Mucosa of stomach (tissue), 1 donor: ENCODE results near the gene PTPN14.

Experiments
- H3K27me3 ChIP-seq: one replicate; pipeline ENCODE4 v1.7.0; 2013; ENCODE audit warnings: mild to moderate bottlenecking, low read length; ENCODE audit not compliant: control insufficient read depth, insufficient read depth
- H3K36me3 ChIP-seq: one replicate; pipeline ENCODE4 v1.7.0; 2013; ENCODE audit warnings: low read length; ENCODE audit not compliant: control insufficient read depth, insufficient read depth
- H3K4me1 ChIP-seq: one replicate; pipeline ENCODE4 v1.7.0; 2013; ENCODE audit warnings: mild to moderate bottlenecking, low read length; ENCODE audit not compliant: control insufficient read depth, insufficient read depth
- H3K4me3 ChIP-seq: one replicate; pipeline ENCODE4 v1.7.0; 2013; ENCODE audit warnings: low read length
- H3K9ac ChIP-seq: one replicate; pipeline ENCODE4 v1.7.0; 2013; ENCODE audit warnings: mild to moderate bottlenecking, low read length, moderate library complexity
- H3K9me3 ChIP-seq: one replicate; pipeline ENCODE4 v1.7.0; 2013; ENCODE audit warnings: mild to moderate bottlenecking, low read length, moderate library complexity; ENCODE audit not compliant: control insufficient read depth
- donor health status: Pancreatic carcinoma.

The PTPN14 gene

DNA sequence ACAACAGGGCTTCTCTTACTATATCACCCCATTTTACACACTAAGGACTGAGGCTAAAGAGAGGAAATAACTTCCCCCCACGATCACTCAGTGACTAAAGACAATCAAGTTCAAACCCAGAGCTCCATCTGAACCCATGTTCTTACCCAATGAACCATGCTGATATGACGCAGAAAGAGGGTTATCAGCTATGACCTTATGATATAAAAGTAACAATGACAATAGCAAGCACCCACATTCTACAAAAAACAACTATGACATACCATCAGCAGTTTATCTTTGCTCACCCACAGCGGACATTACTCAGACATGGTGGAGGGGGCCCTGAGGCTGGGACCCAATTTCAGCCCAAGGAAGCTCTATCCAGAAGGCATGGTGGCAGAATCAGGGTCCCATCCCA is 75.7 kb downstream of the PTPN14 start:
- Histone ChIP-seq H3K4me1 (peaks cover 40% of the 10 kb centered on the region), H3K4me3 (no peak overlapping the region), H3K9me3 (no peaks in the 10 kb centered on the region), H3K36me3 (no peaks in the 10 kb centered on the region), H3K27me3 (no peaks in the 10 kb centered on the region), H3K9ac (no peak overlapping the region)

DNA sequence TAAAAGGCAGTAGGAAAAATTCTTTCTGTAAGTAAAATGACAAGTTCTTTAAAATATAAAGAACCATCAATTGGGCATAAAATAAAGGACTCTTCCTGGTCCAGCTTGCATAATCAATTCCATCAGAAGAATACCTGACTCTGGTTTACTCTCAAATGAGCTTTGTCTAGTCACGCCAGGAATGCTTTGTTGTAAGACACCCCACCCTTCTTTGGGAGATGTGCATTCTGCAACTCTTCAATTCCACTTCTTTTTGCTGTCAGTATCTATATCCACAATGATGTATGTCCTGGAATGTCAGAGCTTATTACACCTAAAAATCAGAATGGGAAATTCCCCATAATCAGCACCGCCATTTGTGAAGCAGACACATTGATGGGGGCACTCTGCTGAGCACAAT is 76.1 kb downstream of the PTPN14 start:
- no peaks in the 10 kb centered on the region for H3K36me3 ChIP-seq

DNA sequence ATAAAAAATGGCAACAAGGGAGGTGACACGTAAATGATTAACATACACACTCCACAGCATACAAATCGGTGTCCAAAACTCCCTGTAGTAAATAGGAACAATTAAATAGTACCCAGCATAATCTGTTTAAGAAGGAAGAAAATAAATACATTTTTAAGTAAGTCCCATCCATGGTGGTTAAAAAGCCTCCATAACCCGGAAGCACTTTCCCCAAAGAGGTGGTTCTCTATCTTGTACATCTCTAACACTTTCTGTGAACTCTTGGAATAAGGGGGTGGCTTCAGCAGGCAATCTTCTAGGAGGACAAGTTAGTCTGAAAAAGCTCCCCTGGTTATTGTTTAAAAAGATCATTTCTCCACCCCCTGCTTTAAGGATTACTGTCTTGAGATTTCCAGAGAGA is 76.9 kb downstream of the PTPN14 start:
- H3K36me3 ChIP-seq = no peaks in the 10 kb centered on the region
- no peaks in the 10 kb centered on the region for H3K27me3 ChIP-seq
- H3K9ac ChIP-seq = no peak overlapping the region
- no peak overlapping the region for H3K4me3 ChIP-seq
- peaks cover 40% of the 10 kb centered on the region for H3K4me1 ChIP-seq
- H3K9me3 ChIP-seq = no peaks in the 10 kb centered on the region

More for the DNA sequence above, 76.1 kb downstream of the PTPN14 start:
- no peaks in the 10 kb centered on the region for H3K9me3 ChIP-seq
- no peak overlapping the region for H3K9ac ChIP-seq
- peaks cover 40% of the 10 kb centered on the region for H3K4me1 ChIP-seq
- H3K27me3 ChIP-seq = no peaks in the 10 kb centered on the region
- no peak overlapping the region for H3K4me3 ChIP-seq

DNA sequence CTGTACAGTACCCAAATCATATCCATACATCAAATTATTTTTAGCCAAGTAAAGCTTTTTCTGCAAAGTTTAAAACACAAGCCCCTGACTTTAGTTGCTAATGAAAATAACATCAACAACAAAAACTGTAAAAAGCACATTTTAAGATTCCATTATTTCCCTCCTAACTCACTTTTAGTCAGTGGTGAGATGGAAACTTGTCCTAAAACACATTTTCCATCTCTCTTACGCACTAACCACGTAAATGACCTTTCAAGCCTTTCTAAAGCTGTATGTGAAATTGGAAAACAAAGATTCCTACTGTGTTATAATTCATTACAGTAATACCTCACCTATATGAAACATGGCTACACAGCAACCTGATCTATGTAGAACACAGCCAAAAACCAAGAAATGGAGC is 77.5 kb downstream of the PTPN14 start:
- no peak overlapping the region for H3K4me3 ChIP-seq
- H3K4me1 ChIP-seq = peaks cover 40% of the 10 kb centered on the region
- no peaks in the 10 kb centered on the region for H3K36me3 ChIP-seq
- no peaks in the 10 kb centered on the region for H3K27me3 ChIP-seq
- no peak overlapping the region for H3K9ac ChIP-seq
- H3K9me3 ChIP-seq = no peaks in the 10 kb centered on the region

DNA sequence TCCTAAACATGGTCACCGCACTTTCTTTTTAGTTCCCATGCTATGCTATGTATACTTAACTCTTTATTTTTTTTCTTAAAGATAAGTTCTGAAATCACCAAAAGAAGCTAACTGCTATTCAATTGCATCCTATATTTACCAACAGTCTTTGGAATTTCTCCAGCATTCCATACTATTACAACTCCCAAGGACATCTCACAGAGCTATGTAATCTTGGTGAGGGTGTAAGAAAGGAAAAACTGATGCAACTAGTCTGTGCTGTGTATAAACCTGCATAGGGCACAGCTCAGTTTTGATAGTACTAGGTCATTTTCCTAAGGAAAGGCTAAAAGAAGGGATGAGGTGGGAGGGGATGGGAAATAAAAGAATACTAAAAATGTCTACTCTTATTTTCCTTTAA is 78.0 kb downstream of the PTPN14 start:
- H3K4me1 ChIP-seq = peaks cover 40% of the 10 kb centered on the region
- H3K9ac ChIP-seq = no peak overlapping the region
- no peak overlapping the region for H3K4me3 ChIP-seq
- H3K9me3 ChIP-seq = no peaks in the 10 kb centered on the region
- no peaks in the 10 kb centered on the region for H3K36me3 ChIP-seq
- H3K27me3 ChIP-seq = no peaks in the 10 kb centered on the region

DNA sequence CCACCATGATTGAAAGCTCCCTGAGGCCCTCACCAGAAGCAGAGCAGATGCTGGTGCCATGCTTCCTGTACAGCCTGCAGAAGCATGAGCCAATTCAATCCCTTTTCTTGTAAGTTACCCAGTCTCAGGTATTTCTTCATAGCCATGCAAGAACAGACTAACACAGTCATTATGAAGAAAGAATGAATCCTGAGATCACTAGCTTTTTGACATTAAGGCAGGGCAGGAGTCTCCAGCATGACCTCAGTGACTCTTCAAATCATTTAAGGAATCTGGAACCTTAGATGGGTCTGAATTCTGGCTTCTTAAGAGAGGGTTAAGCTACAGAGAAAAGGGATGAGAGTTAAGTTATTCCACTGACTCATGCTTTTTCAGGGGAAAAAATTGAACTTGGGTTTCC is 79.0 kb downstream of the PTPN14 start:
- Histone ChIP-seq H3K4me1 (peaks cover 38% of the 10 kb centered on the region), H3K4me3 (no peak overlapping the region), H3K36me3 (no peaks in the 10 kb centered on the region), H3K9me3 (no peaks in the 10 kb centered on the region), H3K27me3 (no peaks in the 10 kb centered on the region), H3K9ac (no peak overlapping the region)

DNA sequence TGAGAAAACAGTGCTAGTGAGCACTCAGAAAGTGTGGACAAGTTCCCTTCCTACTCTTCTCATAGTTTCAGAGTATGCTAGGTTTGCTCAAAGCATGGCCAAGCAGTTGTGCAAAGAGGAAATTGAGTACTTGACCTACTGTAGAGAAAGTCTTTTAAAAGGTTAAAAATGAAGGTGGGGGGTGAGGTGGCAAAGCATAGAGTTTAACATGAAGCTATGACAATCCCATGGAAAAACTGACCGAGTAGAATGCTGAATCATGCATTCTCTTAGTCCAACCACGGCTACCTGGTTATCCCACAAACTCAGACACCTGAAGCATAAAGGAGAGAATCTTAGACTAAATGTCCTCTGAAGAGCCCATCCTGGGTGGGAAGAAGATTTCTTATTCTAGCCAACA is 79.9 kb downstream of the PTPN14 start:
- Histone ChIP-seq H3K9ac (no peak overlapping the region), H3K4me1 (peaks cover 29% of the 10 kb centered on the region), H3K27me3 (no peaks in the 10 kb centered on the region), H3K9me3 (no peaks in the 10 kb centered on the region), H3K4me3 (no peak overlapping the region), H3K36me3 (no peaks in the 10 kb centered on the region)

DNA sequence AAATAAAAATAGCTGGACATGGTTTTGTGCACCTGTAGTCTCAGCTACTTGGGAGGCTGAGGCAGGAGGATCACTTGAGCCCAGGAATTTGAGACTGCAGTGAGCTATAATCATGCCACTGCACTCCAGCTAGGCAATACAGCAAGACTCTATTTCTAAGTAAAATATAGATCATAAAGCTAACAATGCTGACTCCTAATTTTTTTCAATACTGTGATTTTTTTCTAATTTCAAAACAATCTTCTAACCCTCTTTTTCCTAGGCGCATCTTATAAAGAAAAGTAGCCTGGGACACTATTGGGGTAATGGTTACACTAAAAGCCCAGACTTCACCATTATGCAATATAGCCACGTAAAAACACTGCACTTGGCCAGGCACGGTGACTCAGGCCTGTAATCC is 81.3 kb downstream of the PTPN14 start:
- Histone ChIP-seq H3K36me3 (no peaks in the 10 kb centered on the region), H3K9ac (no peak overlapping the region), H3K4me3 (no peak overlapping the region), H3K4me1 (peaks cover 19% of the 10 kb centered on the region), H3K27me3 (no peaks in the 10 kb centered on the region), H3K9me3 (no peaks in the 10 kb centered on the region)

DNA sequence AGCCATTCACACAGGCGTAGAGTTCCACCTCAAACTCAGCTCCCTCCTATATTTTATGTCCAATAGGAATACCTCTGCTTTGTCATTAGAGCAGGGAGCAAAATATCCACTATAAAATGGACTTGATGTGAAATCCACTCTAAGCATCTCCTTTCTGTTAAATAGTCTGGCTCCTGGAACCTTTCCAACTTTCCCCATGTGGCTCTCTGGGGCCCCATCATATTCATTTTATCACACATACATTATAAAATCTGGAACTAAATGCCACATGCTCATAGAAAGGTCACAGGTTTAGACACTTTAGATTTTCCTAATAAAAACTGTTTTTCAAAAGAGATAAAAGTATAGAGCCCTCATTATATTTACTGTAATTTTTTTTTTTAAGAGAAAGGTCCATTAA is 82.1 kb downstream of the PTPN14 start:
- H3K36me3 ChIP-seq = no peaks in the 10 kb centered on the region
- H3K4me1 ChIP-seq = peaks cover 15% of the 10 kb centered on the region
- H3K4me3 ChIP-seq = no peak overlapping the region
- no peaks in the 10 kb centered on the region for H3K27me3 ChIP-seq
- H3K9ac ChIP-seq = no peak overlapping the region
- no peaks in the 10 kb centered on the region for H3K9me3 ChIP-seq

DNA sequence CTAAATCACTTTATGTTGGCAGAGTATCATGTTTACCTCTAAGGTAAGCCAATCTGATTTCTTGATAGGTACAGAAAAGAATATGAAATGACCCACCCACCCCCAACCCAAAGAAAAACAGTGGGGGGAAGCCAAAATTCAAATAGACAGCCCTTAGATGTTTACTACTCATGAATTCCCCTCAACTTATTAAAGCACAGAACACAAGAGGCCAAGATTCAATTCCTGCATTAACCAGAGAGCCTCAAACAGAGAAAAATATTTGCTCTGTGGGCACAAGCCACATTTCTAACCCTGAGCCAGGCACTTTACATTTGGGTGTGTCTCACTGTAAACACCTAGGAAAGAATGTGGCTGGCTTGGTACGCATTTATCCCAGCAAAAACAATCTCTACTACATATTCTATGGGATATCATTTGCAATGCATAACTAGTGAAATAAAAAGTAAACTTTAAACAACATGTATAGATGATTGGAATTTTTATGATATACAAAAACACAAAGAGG is 84.3 kb downstream of the PTPN14 start:
- Histone ChIP-seq H3K9me3 (no peaks in the 10 kb centered on the region), H3K4me3 (no peak overlapping the region), H3K4me1 (peaks cover under 1% of the 10 kb centered on the region), H3K36me3 (no peaks in the 10 kb centered on the region), H3K9ac (no peak overlapping the region), H3K27me3 (no peaks in the 10 kb centered on the region)

DNA sequence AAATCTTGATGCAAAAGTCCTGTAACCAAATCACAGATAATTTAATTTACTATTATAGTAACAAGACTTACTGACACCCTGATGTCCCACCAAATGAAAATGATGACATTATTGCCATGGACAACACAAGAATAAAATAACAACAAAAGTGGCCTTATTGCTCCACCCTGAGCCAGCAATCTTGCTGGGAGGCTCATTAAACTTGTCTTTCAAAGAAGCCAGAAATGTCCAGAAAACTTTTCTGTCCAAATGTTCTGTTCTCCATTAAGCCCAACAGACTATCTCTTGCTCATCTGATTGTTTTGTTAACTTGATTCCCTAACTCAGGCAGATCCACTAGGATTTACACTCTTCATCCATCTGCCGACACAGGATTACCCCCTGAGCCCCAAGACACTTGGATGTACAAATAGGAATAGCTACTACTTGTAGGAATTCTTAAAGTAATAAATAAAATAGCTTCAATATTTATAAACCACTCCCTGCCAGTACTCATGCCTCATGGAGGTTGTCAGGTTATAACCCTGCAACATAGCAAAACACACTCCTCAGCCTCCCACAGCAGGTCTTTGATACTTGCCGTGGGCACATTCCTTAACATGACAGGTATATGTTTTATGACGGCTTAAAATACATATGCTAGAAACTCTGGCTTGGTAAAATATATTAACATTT is 84.9 kb downstream of the PTPN14 start:
- H3K27me3 ChIP-seq = no peaks in the 10 kb centered on the region
- H3K9me3 ChIP-seq = no peaks in the 10 kb centered on the region
- no peak overlapping the region for H3K9ac ChIP-seq
- H3K36me3 ChIP-seq = no peaks in the 10 kb centered on the region
- no peaks in the 10 kb centered on the region for H3K4me1 ChIP-seq
- no peak overlapping the region for H3K4me3 ChIP-seq

DNA sequence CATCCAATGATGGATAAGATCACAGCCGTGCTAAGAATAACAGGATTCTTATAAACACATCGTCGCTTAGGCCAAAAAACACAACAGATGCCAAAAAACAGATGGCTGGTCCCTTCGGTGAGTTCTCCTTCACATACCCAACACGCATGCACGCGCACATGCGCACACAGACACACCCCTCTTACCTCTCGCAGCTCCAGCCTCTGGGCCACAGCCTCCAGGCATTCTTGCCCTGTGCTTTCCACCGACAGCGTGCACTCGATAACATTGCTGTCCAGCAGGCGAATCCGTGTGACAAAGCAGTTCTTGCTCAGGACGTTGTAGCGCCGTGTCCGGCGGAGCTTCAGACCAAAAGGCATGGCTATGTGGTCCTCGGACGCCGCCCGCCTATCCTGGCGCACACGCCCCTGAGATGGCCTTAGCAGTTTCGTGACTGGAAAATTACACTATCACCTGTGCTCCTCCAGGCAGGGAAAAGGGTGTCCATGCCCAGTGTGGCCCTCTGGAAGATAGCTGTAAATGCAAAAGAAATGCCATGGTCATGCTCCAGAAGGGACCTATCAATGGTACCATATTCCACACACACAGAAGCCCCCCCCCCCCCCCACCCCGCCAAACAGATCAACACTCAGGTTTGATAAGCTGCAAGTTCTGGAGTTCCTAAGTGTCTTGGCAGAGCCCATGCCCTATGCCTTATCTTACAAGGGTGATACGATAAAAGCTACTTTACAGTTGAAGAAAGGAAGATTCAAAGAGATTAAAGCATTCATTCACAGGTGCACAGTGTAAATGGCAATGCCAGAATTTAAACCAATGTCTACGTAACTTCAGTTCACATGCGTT is 86.7 kb downstream of the PTPN14 start:
- H3K4me3 ChIP-seq = no peak overlapping the region
- H3K9ac ChIP-seq = no peak overlapping the region
- H3K36me3 ChIP-seq = no peaks in the 10 kb centered on the region
- H3K4me1 ChIP-seq = no peaks in the 10 kb centered on the region
- H3K27me3 ChIP-seq = no peaks in the 10 kb centered on the region
- no peaks in the 10 kb centered on the region for H3K9me3 ChIP-seq
